Activated CD4-positive, alpha-beta T cell treated with anti-CD3 and anti-CD28 coated beads, Interleukin-2, amount 10 ng/mL, durations not matched to agents 7 days and 5 days (primary cell): ENCODE measurements around the gene RACGAP1. TPM values are rescaled to one million over a fixed set of nuclear protein-coding genes. Genes with fewer than 3 reads are reported as not detected.

Experiments used
- CTCF ChIA-PET: fragments of 350-600 bp; sonication (Branson Sonifier 250); formaldehyde crosslinking; loops from one replicate; lab custom pipeline; 2021; ENCODE audit warnings: antibody characterized with exemption; lab: Charles Lee
- POLR2A ChIA-PET: fragments of 350-600 bp; sonication (Branson Sonifier 250); formaldehyde crosslinking; loops from one replicate; lab custom pipeline; 2021; ENCODE audit warnings: antibody characterized with exemption; lab: Charles Lee
- DNase-seq: peaks from one replicate; pipeline ENCODE4 v3.0.0-alpha.2; 2020
- H3K27ac Mint-ChIP-seq: one replicate; pipeline ENCODE4 v1.8.0; 2021; ENCODE audit warnings: mild to moderate bottlenecking, moderate library complexity, mixed read lengths
- H3K27me3 Mint-ChIP-seq: one replicate; pipeline ENCODE4 v1.8.0; 2021; ENCODE audit warnings: mixed read lengths
- H3K36me3 Mint-ChIP-seq: one replicate; pipeline ENCODE4 v1.8.0; 2021; ENCODE audit warnings: low read depth, mixed read lengths
- H3K4me1 Mint-ChIP-seq: one replicate; pipeline ENCODE4 v1.8.0; 2021; ENCODE audit warnings: mixed read lengths
- H3K4me3 Mint-ChIP-seq: one replicate; pipeline ENCODE4 v1.8.0; 2021; ENCODE audit warnings: mild to moderate bottlenecking, moderate library complexity, mixed read lengths
- H3K9me3 Mint-ChIP-seq: one replicate; pipeline ENCODE4 v1.8.0; 2021; ENCODE audit warnings: mixed read lengths
- total RNA-seq, 2 experiments: library from RNA; stranded (reverse); gene quantifications; one replicate each; pipeline ENCODE4 v1.2.3, GENCODE V29; 2021

Gene RACGAP1
- 100 to 1,000 TPM; 177 to 183 TPM for total RNA-seq

DNA sequence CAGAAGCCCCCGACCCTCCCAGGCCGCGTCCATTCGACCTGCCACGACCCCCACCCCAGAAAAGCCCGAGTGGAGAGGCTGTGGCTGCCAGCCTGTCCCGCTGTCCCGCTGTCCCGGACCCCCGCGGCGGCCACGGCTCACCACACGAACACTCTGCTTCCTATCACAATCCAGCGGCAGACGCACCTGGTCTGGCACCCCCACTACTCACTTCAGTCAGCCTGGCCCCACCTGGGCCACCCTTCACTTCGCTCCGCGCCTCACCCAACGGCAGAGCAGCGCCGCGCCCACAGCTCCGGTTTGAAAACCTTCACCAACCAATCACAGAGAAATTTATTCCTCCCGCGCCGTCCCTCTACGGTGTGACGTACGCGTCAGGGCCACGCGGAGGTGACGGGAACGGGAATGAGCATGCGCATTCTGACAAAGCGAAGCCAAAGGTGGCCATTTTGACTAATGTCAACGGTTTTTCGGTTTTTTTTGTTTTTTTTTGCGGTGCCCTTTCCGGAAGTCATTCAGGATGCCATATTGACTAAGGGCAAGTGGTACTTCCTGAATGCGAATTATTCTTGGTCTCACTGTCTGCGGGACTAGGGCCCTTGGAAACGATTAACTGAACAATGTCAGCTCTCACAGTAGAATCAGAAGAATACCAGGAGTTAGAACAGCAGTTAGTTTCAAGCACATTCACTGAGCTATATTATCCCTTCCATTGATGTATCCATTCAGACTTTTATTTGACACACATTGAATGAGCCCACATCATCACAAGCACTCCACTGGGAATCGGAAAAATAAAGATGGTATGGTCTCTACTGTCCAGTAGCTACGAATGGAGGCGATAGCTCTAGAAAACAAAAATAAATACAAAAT lies at the start of gene RACGAP1:
Gene RACGAP1, minus strand, starts transcription at position 308 of the 873 bp plus-strand sequence. CDS start 8,779 bp downstream, outside the sequence.
- peaks cover 43% of the 10 kb centered on the region for H3K4me1 Mint-ChIP-seq
- POLR2A ChIA-PET: no interaction called here
- CTCF ChIA-PET: interaction anchor here (0.6 to 1.9 kb wide), 11 partner anchors 9 to 933 kb away, joined by 3 to 11 read pairs (median 4); no protein-coding TSS in a partner anchor
- H3K27ac Mint-ChIP-seq: peak within 1 kb of the TSS; percentile 98
- no peaks in the 10 kb centered on the region for H3K27me3 Mint-ChIP-seq
- H3K4me3 Mint-ChIP-seq: peak within 1 kb of the TSS; percentile 91
- peaks cover 2% of the 10 kb centered on the region for H3K9me3 Mint-ChIP-seq
- H3K36me3 Mint-ChIP-seq: peaks cover 32% of the 10 kb centered on the region
- peak; percentile 99 for DNase-seq

DNA sequence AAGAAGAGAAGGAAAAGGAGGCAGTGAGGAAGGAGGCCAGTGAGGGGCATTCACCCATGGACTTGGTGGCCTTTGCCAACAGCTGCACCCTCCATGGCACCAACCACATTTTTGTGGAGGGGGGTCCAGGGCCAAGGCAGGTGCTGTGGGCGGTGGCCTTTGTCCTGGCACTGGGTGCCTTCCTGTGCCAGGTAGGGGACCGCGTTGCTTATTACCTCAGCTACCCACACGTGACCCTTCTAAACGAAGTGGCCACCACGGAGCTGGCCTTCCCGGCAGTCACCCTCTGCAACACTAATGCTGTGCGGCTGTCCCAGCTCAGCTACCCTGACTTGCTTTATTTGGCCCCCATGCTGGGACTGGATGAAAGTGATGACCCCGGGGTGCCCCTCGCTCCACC lies 48.4 kb upstream of the RACGAP1 start:
- Mint-ChIP-seq H3K9me3 (no peaks in the 10 kb centered on the region), H3K4me3 (no peak overlapping the region), H3K27me3 (no peaks in the 10 kb centered on the region), H3K36me3 (no peaks in the 10 kb centered on the region), H3K27ac (no peak overlapping the region), H3K4me1 (peaks cover 10% of the 10 kb centered on the region)
- POLR2A ChIA-PET: no interaction called here
- CTCF ChIA-PET: interaction anchor here (1.0 to 3.7 kb wide), 4 partner anchors 9 to 38 kb away, joined by 3 to 16 read pairs (median 4); partner anchors contain the start of gene SMARCD1
- no peak for DNase-seq

DNA sequence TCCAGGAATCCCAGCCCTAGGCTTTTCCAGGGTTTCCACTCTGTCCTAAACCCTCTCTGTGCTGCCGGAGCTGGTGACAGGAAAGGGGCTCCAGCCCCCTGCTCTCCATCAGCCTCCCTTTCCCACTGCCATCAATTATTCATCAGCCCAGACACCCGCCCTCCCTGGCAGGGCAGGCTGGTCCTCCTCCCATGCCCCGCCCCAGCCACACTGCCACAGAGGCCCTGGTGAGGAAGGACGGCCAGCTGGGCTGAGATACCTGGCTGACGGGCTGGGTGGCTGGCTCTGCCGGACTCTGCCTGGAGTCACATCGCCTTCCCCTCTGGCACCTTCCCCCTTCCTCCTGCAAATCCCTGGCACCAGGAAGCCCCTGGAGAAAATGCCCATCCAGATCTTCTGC lies 47.9 kb upstream of the RACGAP1 start:
- POLR2A ChIA-PET: no interaction called here
- no peaks in the 10 kb centered on the region for H3K27me3 Mint-ChIP-seq
- H3K4me1 Mint-ChIP-seq: peaks cover 10% of the 10 kb centered on the region
- H3K9me3 Mint-ChIP-seq: no peaks in the 10 kb centered on the region
- H3K27ac Mint-ChIP-seq: no peak overlapping the region
- H3K36me3 Mint-ChIP-seq: no peaks in the 10 kb centered on the region
- CTCF ChIA-PET: interaction anchor here (0.7 to 1.0 kb wide), 2 partner anchors 34 to 38 kb away, joined by 3 read pairs; no protein-coding TSS in a partner anchor
- DNase-seq: no peak
- H3K4me3 Mint-ChIP-seq: no peak overlapping the region

DNA sequence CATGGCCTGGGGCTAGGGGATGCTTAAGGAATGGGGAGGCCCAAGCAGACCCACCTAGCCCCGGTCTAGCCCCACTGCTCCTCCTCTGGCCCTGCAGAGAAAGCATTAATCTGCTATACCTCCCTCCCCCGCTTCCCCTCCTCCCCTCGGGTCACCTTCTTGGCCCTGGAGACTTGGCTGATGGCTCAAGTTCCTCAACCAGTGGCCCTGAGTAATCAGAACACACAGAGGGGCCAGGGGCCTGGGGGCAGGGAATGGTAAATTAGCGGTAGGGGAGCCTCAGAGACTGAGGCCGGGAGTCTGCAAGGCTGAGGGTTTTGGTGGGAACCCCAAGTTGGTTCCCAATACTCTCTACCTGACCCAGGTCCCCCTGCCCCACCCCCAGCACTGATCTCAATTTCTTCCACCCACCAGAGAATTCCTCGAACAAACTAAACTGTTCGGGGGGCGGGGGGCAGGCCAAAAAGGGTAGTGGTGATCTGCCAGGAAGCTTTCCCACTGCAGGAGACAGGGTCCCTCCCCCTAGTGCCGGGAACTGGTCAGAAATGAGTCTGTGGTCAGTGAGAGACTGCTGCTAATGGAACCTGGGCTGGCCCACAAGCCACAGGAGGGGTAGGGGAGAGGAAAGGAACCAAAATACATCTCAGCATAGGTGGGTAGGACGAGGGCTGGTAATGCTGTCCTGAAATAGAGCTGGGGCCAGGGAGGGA lies 47.1 kb upstream of the RACGAP1 start:
- H3K4me1 Mint-ChIP-seq: peaks cover 10% of the 10 kb centered on the region
- H3K36me3 Mint-ChIP-seq: no peaks in the 10 kb centered on the region
- ChIA-PET CTCF (interaction anchor here (0.7 kb wide), 1 partner anchor 33 kb away, joined by 3 read pairs; no protein-coding TSS in a partner anchor), POLR2A (no interaction called here)
- H3K4me3 Mint-ChIP-seq: no peak overlapping the region
- H3K27me3 Mint-ChIP-seq: no peaks in the 10 kb centered on the region
- no peak overlapping the region for H3K27ac Mint-ChIP-seq
- DNase-seq: no peak
- H3K9me3 Mint-ChIP-seq: no peaks in the 10 kb centered on the region

- Mint-ChIP-seq H3K4me1 (peaks cover 10% of the 10 kb centered on the region), H3K4me3 (no peak overlapping the region), H3K9me3 (no peaks in the 10 kb centered on the region), H3K27ac (no peak overlapping the region), H3K27me3 (no peaks in the 10 kb centered on the region), H3K36me3 (no peaks in the 10 kb centered on the region)
- ChIA-PET CTCF (interaction anchor here (0.6 to 6.8 kb wide), 22 partner anchors 8 to 846 kb away, joined by 3 to 41 read pairs (median 4); partner anchors contain the start of gene SMARCD1), POLR2A (no interaction called here)
- peak; percentile 76 for DNase-seq
These were observed 45.2 kb upstream of the RACGAP1 start for GRCh38 chr12:50070314-50071060.

DNA sequence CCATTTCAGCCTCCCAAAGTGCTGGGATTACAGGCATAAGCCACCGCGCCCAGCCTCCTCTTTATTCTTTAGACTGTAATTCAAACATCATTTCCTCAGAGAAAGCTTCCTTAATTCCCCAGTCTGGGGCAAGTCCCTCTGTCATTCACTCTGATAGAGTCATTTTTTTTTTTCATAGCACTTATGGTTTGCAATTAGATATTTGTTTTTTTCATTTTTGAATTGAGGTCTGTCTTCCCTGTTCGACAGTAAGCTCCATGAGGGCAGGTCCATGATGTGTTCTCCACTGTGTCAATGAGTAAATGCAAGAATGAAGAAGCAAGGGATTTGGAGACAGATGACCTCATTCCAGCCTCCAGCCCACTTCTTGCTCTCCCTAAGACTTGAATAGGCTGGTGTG lies 44.2 kb upstream of the RACGAP1 start:
- no peak overlapping the region for H3K4me3 Mint-ChIP-seq
- H3K9me3 Mint-ChIP-seq: no peaks in the 10 kb centered on the region
- DNase-seq: no peak
- no peak overlapping the region for H3K27ac Mint-ChIP-seq
- ChIA-PET POLR2A (no interaction called here), CTCF (interaction anchor here (1.3 to 6.8 kb wide), 8 partner anchors 13 to 104 kb away, joined by 4 to 41 read pairs (median 12); partner anchors contain the start of genes COX14 and SMARCD1)
- no peaks in the 10 kb centered on the region for H3K36me3 Mint-ChIP-seq
- no peaks in the 10 kb centered on the region for H3K27me3 Mint-ChIP-seq
- peaks cover 7% of the 10 kb centered on the region for H3K4me1 Mint-ChIP-seq

GRCh38 chr12:50069069-50069468 lies 43.8 kb upstream of the RACGAP1 start:
- Mint-ChIP-seq H3K36me3 (no peaks in the 10 kb centered on the region), H3K27ac (no peak overlapping the region), H3K9me3 (no peaks in the 10 kb centered on the region), H3K4me3 (no peak overlapping the region), H3K27me3 (no peaks in the 10 kb centered on the region), H3K4me1 (peaks cover 7% of the 10 kb centered on the region)
- ChIA-PET CTCF (interaction anchor here (1.0 to 6.8 kb wide), 6 partner anchors 13 to 102 kb away, joined by 3 to 41 read pairs (median 13); partner anchors contain the start of genes COX14 and GPD1), POLR2A (no interaction called here)
- DNase-seq: no peak

DNA sequence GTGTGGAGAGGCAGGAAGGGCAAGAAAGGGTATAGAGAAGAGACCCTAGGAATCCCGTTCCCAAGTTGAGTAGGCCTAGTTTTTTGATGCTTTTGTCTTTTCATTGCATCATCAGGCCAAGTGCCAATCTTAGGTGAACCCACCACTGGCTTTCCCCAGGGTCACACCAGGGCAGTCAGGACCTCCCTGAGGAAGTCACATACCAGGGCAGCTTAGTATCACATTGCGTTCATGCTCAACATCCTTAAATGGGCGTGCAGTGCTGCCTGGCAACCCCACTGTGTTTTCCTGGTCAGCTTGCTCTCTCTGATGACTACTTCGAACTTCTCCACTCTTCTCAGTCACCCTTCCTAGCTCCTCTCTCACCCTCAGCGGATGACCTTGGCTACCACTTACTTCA lies 41.1 kb upstream of the RACGAP1 start:
- Mint-ChIP-seq H3K4me3 (no peak overlapping the region), H3K4me1 (peaks cover 11% of the 10 kb centered on the region), H3K9me3 (no peaks in the 10 kb centered on the region), H3K36me3 (no peaks in the 10 kb centered on the region), H3K27me3 (peaks cover 2% of the 10 kb centered on the region), H3K27ac (no peak overlapping the region)
- ChIA-PET CTCF (interaction anchor here (0.8 to 6.8 kb wide), 8 partner anchors 11 to 109 kb away, joined by 3 to 41 read pairs (median 4); partner anchors contain the start of gene COX14), POLR2A (no interaction called here)
- DNase-seq: no peak

GRCh38 chr12:50065726-50066310 lies 40.5 kb upstream of the RACGAP1 start:
- Mint-ChIP-seq H3K4me3 (no peak overlapping the region), H3K27me3 (peaks cover 2% of the 10 kb centered on the region), H3K4me1 (peaks cover 16% of the 10 kb centered on the region), H3K9me3 (no peaks in the 10 kb centered on the region), H3K27ac (no peak overlapping the region), H3K36me3 (no peaks in the 10 kb centered on the region)
- no peak for DNase-seq
- POLR2A ChIA-PET: no interaction called here
- CTCF ChIA-PET: interaction anchor here (0.8 to 6.8 kb wide), 7 partner anchors 11 to 110 kb away, joined by 3 to 41 read pairs (median 4); partner anchors contain the start of gene COX14

DNA sequence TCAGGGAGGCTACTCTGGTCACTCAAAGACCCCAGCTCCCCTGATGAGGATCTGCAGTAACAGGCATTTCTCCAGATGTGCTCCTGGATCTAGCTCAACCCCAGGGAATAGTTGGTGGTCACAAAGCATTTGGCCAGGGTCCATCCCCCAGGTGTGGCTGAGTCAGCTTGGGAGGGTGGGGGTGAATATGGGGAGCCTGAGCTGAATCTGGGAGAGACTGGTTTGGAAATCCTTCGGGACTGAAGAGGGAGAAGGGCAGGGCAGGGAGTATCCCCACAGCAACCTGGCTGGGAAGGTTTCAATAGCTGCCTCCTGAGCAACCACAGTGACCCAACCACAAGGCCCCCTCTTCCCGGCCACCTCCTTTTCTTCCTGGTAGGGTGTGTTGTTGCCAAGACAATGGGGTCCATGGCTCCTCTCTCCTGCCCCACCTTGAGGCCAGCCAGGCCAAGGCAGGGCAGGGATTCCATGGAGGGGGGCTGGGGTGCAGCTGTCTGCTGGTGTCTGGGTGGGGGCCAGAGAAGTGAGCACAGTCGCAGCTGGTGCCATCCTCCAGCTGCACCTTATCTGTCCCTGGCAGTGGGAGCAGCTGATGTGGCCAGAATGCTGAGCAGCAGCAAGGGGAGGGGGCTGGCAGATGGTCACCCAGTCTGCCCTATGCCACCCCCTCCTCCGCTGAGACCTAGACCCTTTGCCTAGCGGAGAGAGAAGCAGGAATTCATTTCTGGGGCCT lies 37.6 kb upstream of the RACGAP1 start:
- H3K36me3 Mint-ChIP-seq: no peaks in the 10 kb centered on the region
- peaks cover 4% of the 10 kb centered on the region for H3K27me3 Mint-ChIP-seq
- POLR2A ChIA-PET: no interaction called here
- no peaks in the 10 kb centered on the region for H3K9me3 Mint-ChIP-seq
- H3K27ac Mint-ChIP-seq: no peak overlapping the region
- peaks cover 35% of the 10 kb centered on the region for H3K4me1 Mint-ChIP-seq
- CTCF ChIA-PET: interaction anchor here (0.5 to 1.7 kb wide), 5 partner anchors 8 to 290 kb away, joined by 3 to 7 read pairs (median 4); no protein-coding TSS in a partner anchor
- H3K4me3 Mint-ChIP-seq: no peak overlapping the region
- DNase-seq: no peak

- Mint-ChIP-seq H3K4me1 (peaks cover 36% of the 10 kb centered on the region), H3K27ac (no peak overlapping the region), H3K36me3 (no peaks in the 10 kb centered on the region), H3K4me3 (no peak overlapping the region), H3K27me3 (peaks cover 5% of the 10 kb centered on the region), H3K9me3 (no peaks in the 10 kb centered on the region)
- no peak for DNase-seq
- CTCF ChIA-PET: interaction anchor here (0.7 to 1.7 kb wide), 4 partner anchors 8 to 95 kb away, joined by 3 to 7 read pairs (median 4); no protein-coding TSS in a partner anchor
- POLR2A ChIA-PET: no interaction called here
These were observed 36.8 kb upstream of the RACGAP1 start for GRCh38 chr12:50061946-50062686.
